Lung (tissue), 16 donors: ENCODE results near the gene WNT9B. TPM values are rescaled to one million over a fixed set of nuclear protein-coding genes. Genes with fewer than 3 reads are reported as not detected.

Experiments used
- ATAC-seq: fragments of 200-7000 bp; cut with Tn5 transposase; one replicate; pipeline ENCODE4 v1.9.1; 2020; ENCODE audit warnings: moderate number of reproducible peaks; ENCODE audit not compliant: insufficient read depth, low FRiP score
- DNase-seq, 3 donors: peaks; one replicate each; pipeline ENCODE4 v3.0.0-alpha.2; 2013 to 2017
- H3K27ac ChIP-seq, 2 donors: one replicate each; pipeline ENCODE4 v1.5.1; 2013; ENCODE audit warnings: mild to moderate bottlenecking in 2 of 2, moderate library complexity in 2 of 2, control low read depth in 1 of 2, inconsistent platforms in 1 of 2, low read depth in 1 of 2, low read length in 1 of 2
- H3K27me3 ChIP-seq, 3 donors: one replicate each; pipeline ENCODE4 v1.5.1; 2013; ENCODE audit warnings: low read length in 2 of 3; ENCODE audit not compliant: control insufficient read depth in 3 of 3, insufficient read depth in 3 of 3
- H3K36me3 ChIP-seq, 4 donors: one replicate each; pipeline ENCODE4 v1.5.1; 2013; ENCODE audit warnings: low read length in 4 of 4, mild to moderate bottlenecking in 1 of 4, moderate library complexity in 1 of 4; ENCODE audit not compliant: control insufficient read depth in 4 of 4, insufficient read depth in 4 of 4
- H3K4me1 ChIP-seq, 5 donors: one replicate each; pipeline ENCODE4 v1.5.1; 2013; ENCODE audit warnings: low read length in 5 of 5, mild to moderate bottlenecking in 2 of 5, moderate library complexity in 1 of 5; ENCODE audit not compliant: control insufficient read depth in 5 of 5, insufficient read depth in 5 of 5
- H3K4me3 ChIP-seq: one replicate; pipeline ENCODE4 v1.5.1; 2013; ENCODE audit warnings: mild to moderate bottlenecking, control low read depth, moderate library complexity
- H3K9ac ChIP-seq, 2 donors: one replicate each; pipeline ENCODE4 v1.5.1; 2013; ENCODE audit warnings: low read length in 2 of 2, control low read depth in 1 of 2; ENCODE audit not compliant: insufficient read depth in 1 of 2
- H3K9me3 ChIP-seq, 4 donors: one replicate each; pipeline ENCODE4 v1.5.1; 2013; ENCODE audit warnings: low read length in 3 of 4, mild to moderate bottlenecking in 1 of 4, moderate library complexity in 1 of 4; ENCODE audit not compliant: control insufficient read depth in 4 of 4, insufficient read depth in 3 of 4
- CTCF ChIP-seq: IDR thresholded peaks from 2 replicates; pipeline ENCODE4 v1.5.1; 2012; ENCODE audit warnings: mild to moderate bottlenecking; ENCODE audit errors: control extremely low read depth, extremely low read depth
- WGBS, 2 donors: extraction: QIAGEN DNeasy Blood & Tissue Kit; methylation state at CpG; one replicate each; pipeline ENCODE4 v1.1.7; 2013; 5-methylcytosine and 5-hydroxymethylcytosine counted together
- long read RNA-seq, 5 donors: transcript quantifications; one replicate each; lab custom pipeline, GENCODE V29; 2026
- polyA plus RNA-seq, 2 donors: library from polyadenylated mRNA; stranded (reverse); fragments of 200-250 nt; gene quantifications; one replicate each; pipeline ENCODE4 v1.2.1, GENCODE V29; 2013
- total RNA-seq, 2 donors: library from RNA; depleted of rRNA in 1 of 2; stranded (reverse); fragments of >200 nt in 1 of 2; gene quantifications; one replicate each; pipeline ENCODE4 v1.2.1, GENCODE V29; 2014 to 2021
- donor health status: control.
- donor health status: control.
- donor health status: Bipolar disorder and iron deficiency.
- donor health status: healthy.
- donor health status: DM: yes; HTN: yes; CAD: no.

The WNT9B gene
- under 1 TPM; 0.11 to 0.15 TPM for total RNA-seq
- under 1 TPM; 0.18 to 0.33 TPM for polyA plus RNA-seq
- long read RNA-seq, donor 1, result 0 reads
- long read RNA-seq, donor 2, result 0 reads
- long read RNA-seq, donor 3, result 0 reads
- long read RNA-seq, donor 4, result 0 reads
- long read RNA-seq, donor 5, result 0 reads

GRCh38 chr17:46851029-46851741 lies at the start of gene WNT9B:
TSS of gene WNT9B (plus strand) at chr17:46851583. CDS start at chr17:46851639, 56 bp downstream.
- no peak within 1 kb of the TSS for H3K9ac ChIP-seq
- peaks cover 0 to 9% (median 0%) of the 10 kb centered on the region in 5 donors for H3K4me1 ChIP-seq
- no peak for TF ChIP-seq CTCF
- H3K27ac ChIP-seq, result no peak within 1 kb of the TSS
- H3K9me3 ChIP-seq, result peaks cover 0 to 3% (median 0%) of the 10 kb centered on the region in 4 donors
- no peaks in the 10 kb centered on the region for H3K36me3 ChIP-seq
- DNase-seq (peak; percentile 21 to 52 (median 44)), ATAC-seq (peak; percentile 28)
- 3 to 6% methylated on average over 23 to 75 of the region's 75 CpGs for WGBS, 2 donors
- peaks cover 0 to 55% (median 37%) of the 10 kb centered on the region in 3 donors for H3K27me3 ChIP-seq
- H3K4me3 ChIP-seq, result peak within 1 kb of the TSS; percentile 3

DNA sequence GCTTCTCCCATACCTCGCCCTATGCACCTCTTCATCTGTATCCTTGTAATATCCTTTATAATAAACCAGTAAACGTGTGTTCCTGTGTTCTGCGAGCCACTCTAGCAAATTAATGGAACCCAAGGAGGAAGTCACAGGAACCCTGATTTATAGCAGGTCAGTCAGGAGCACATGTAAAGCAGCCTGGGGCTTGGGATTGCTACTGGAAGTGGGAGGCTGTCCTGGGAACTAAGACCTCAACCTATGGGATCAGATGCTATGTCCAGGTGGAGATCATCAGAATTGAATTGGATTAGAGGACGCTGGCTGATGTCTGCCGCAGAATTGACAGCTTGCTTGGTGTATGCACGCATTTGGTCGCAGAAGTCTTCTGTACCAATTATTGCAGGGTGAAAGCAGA lies 48.6 kb upstream of the WNT9B start:
- Histone ChIP-seq H3K9ac (no peak overlapping the region), H3K4me1 (no peaks in the 10 kb centered on the region), H3K27me3 (no peaks in the 10 kb centered on the region), H3K9me3 (no peaks in the 10 kb centered on the region), H3K36me3 (no peaks in the 10 kb centered on the region), H3K27ac (no peak overlapping the region), H3K4me3 (no peak overlapping the region)
- ATAC-seq (no peak), DNase-seq (no peak)
- TF ChIP-seq CTCF, result no peak
- WGBS, 2 donors, result 70 to 75% methylated on average over 7 of the region's 7 CpGs

GRCh38 chr17:46803544-46803943 lies 47.8 kb upstream of the WNT9B start:
- no peak overlapping the region for H3K27ac ChIP-seq
- no peak for ATAC-seq
- no peak for TF ChIP-seq CTCF

More at GRCh38 chr17:46803544-46803943, 47.8 kb upstream of the WNT9B start:
- H3K4me3 ChIP-seq, result no peak overlapping the region
- H3K4me1 ChIP-seq, result no peaks in the 10 kb centered on the region
- 90 to 96% methylated on average over 5 of the region's 5 CpGs for WGBS, 2 donors
- H3K27me3 ChIP-seq, result no peaks in the 10 kb centered on the region
- no peaks in the 10 kb centered on the region for H3K36me3 ChIP-seq
- no peaks in the 10 kb centered on the region for H3K9me3 ChIP-seq
- no peak overlapping the region for H3K9ac ChIP-seq
- DNase-seq, result no peak
